B cell (primary cell): Measurements from ENCODE around the gene HSD11B1. TPM values are rescaled to one million over a fixed set of nuclear protein-coding genes. Genes with fewer than 3 reads are reported as not detected.

Source experiments
- ATAC-seq: fragments of 200-7000 bp; cut with Tn5 transposase; one replicate; pipeline ENCODE4 v1.10.0; 2021; ENCODE audit warnings: low read depth, mild to moderate bottlenecking, moderate number of reproducible peaks, moderate library complexity
- CTCF ChIA-PET: fragments of 350-600 bp; sonication (Branson Sonifier 250); formaldehyde crosslinking; loops from one replicate; lab custom pipeline; 2021; ENCODE audit warnings: antibody characterized with exemption, inconsistent platforms; lab: Charles Lee
- POLR2A ChIA-PET: fragments of 350-600 bp; sonication (Branson Sonifier 250); formaldehyde crosslinking; loops from one replicate; lab custom pipeline; 2021; ENCODE audit warnings: antibody characterized with exemption; lab: Charles Lee
- DNase-seq: peaks from one replicate; pipeline ENCODE4 v3.0.0; 2013
- H2AFZ ChIP-seq: 2 replicates; pipeline ENCODE4 v1.6.1; 2012; ENCODE audit warnings: mild to moderate bottlenecking, low read depth, low read length; ENCODE audit not compliant: insufficient read depth, poor library complexity, severe bottlenecking
- H3K27ac ChIP-seq, 2 donors: 1 replicate in 1 of 2; 2 replicates in 1 of 2; pipeline ENCODE4 v1.5.1; 2012 to 2013; ENCODE audit warnings: low read length in 2 of 2, mild to moderate bottlenecking in 2 of 2, moderate library complexity in 1 of 2
- H3K27me3 ChIP-seq, 4 experiments: fragments of 200-600 bp in 1 of 4; sonication (generic) in 1 of 4; replicated peaks in 1 of 4; 1 replicate in 2 of 4; 2 replicates in 2 of 4; pipeline versions ENCODE4 v1.6.1 to v1.7.0; 2013 to 2016; ENCODE audit warnings: low read length in 3 of 4, mild to moderate bottlenecking in 2 of 4, mixed read lengths in 1 of 4, moderate library complexity in 1 of 4; ENCODE audit not compliant: insufficient read depth in 4 of 4, control insufficient read depth in 3 of 4; ENCODE audit errors: control extremely low read depth in 1 of 4
- H3K36me3 ChIP-seq, 2 experiments: replicated peaks in 1 of 2; 1 replicate in 1 of 2; 2 replicates in 1 of 2; pipeline versions ENCODE4 v1.6.1 to v1.7.1; 2013; ENCODE audit warnings: low read length in 1 of 2; ENCODE audit not compliant: insufficient read depth in 2 of 2, control insufficient read depth in 1 of 2; ENCODE audit errors: control extremely low read depth in 1 of 2, extremely low read depth in 1 of 2
- H3K4me1 ChIP-seq, 2 donors: fragments of 200-600 bp in 1 of 2; sonication (generic) in 1 of 2; 1 replicate in 1 of 2; 2 replicates in 1 of 2; pipeline versions ENCODE4 v1.5.1 to v1.6.1; 2013 to 2017; ENCODE audit warnings: low read length in 2 of 2; ENCODE audit not compliant: control insufficient read depth in 2 of 2, insufficient read depth in 2 of 2
- H3K4me2 ChIP-seq: replicated peaks from 2 replicates; pipeline ENCODE3; 2012; ENCODE audit warnings: mild to moderate bottlenecking, low read depth, low read length; ENCODE audit not compliant: poor library complexity, severe bottlenecking
- H3K4me3 ChIP-seq, 5 experiments: fragments of 200-600 bp in 1 of 5; sonication (generic) in 1 of 5; 1 replicate in 3 of 5; 2 replicates in 2 of 5; pipeline versions ENCODE4 v1.5.1 to v1.7.0; 2011 to 2016; ENCODE audit warnings: low read length in 4 of 5, mild to moderate bottlenecking in 4 of 5, low read depth in 2 of 5, control low read depth in 1 of 5, moderate library complexity in 1 of 5; ENCODE audit not compliant: insufficient read depth in 1 of 5; ENCODE audit errors: control extremely low read depth in 1 of 5, extremely low read depth in 1 of 5
- H3K79me2 ChIP-seq: fragments of 200-600 bp; sonication (generic); one replicate; pipeline ENCODE4 v1.6.0; 2016; ENCODE audit warnings: low read length; ENCODE audit not compliant: control insufficient read depth, insufficient read depth
- H3K9ac ChIP-seq: fragments of 200-600 bp; sonication (generic); 2 replicates; pipeline ENCODE4 v1.6.1; 2017; ENCODE audit warnings: mild to moderate bottlenecking, low read length, moderate library complexity
- H3K9me3 ChIP-seq, 3 donors: one replicate each; pipeline versions ENCODE4 v1.6.1 to v1.7.1; 2013; ENCODE audit warnings: low read length in 2 of 3; ENCODE audit not compliant: control insufficient read depth in 2 of 3, insufficient read depth in 1 of 3; ENCODE audit errors: control extremely low read depth in 1 of 3
- H4K20me1 ChIP-seq: 2 replicates; pipeline ENCODE4 v1.6.0; 2012; ENCODE audit warnings: mild to moderate bottlenecking, low read length; ENCODE audit not compliant: insufficient read depth, control insufficient read depth, poor library complexity, severe bottlenecking
- H3K27ac Mint-ChIP-seq: one replicate; pipeline ENCODE4 v1.8.0; 2021; ENCODE audit warnings: mixed read lengths
- H3K27me3 Mint-ChIP-seq: one replicate; pipeline ENCODE4 v1.8.0; 2021; ENCODE audit warnings: mixed read lengths
- H3K4me1 Mint-ChIP-seq: one replicate; pipeline ENCODE4 v1.8.0; 2021; ENCODE audit warnings: mixed read lengths
- H3K4me3 Mint-ChIP-seq: one replicate; pipeline ENCODE4 v1.8.0; 2021; ENCODE audit warnings: mixed read lengths
- H3K9me3 Mint-ChIP-seq: one replicate; pipeline ENCODE4 v1.8.0; 2022; ENCODE audit warnings: mixed read lengths; ENCODE audit not compliant: insufficient read depth
- EZH2 ChIP-seq: IDR thresholded peaks from 2 replicates; pipeline ENCODE4 v1.6.1; 2012; ENCODE audit warnings: borderline replicate concordance, low read depth, mild to moderate bottlenecking, moderate library complexity, low read length; ENCODE audit not compliant: insufficient read depth, poor library complexity, severe bottlenecking
- WGBS: methylation state at CpG from one replicate; pipeline ENCODE4 v1.1.5; 2013; ENCODE audit warnings: missing lambda C conversion rate; ENCODE audit not compliant: insufficient coverage; 5-methylcytosine and 5-hydroxymethylcytosine counted together
- intact Hi-C: fragments of 100-400 bp; cut with micrococcal nuclease; formaldehyde crosslinking; loops from one replicate; pipeline ENCODE4 v1.10.0; 2022
- polyA plus RNA-seq: library from polyadenylated mRNA; depleted of rRNA; stranded (reverse); fragments of >200 nt; gene quantifications from 2 replicates; pipeline ENCODE4 v1.2.3, GENCODE V29; 2012
- total RNA-seq, 2 donors: library from RNA; stranded (reverse); fragments of 120-200 nt in 1 of 2; gene quantifications; 1 replicate in 1 of 2; 2 replicates in 1 of 2; pipeline versions ENCODE4 v1.2.3 to v1.2.4, GENCODE V29; 2013 to 2022
- TF ChIP-seq, protein P1 (sequence below): fragments of 200-600 bp; IDR thresholded peaks from one replicate; pipeline ENCODE4 v1.8.0; 2022; ENCODE audit warnings: antibody characterized with exemption, mild to moderate bottlenecking

The HSD11B1 gene
- total and polyA plus RNA-seq, 2 donors (not counting 1 experiment from before 2014, with no cell fraction given) = not detected

DNA sequence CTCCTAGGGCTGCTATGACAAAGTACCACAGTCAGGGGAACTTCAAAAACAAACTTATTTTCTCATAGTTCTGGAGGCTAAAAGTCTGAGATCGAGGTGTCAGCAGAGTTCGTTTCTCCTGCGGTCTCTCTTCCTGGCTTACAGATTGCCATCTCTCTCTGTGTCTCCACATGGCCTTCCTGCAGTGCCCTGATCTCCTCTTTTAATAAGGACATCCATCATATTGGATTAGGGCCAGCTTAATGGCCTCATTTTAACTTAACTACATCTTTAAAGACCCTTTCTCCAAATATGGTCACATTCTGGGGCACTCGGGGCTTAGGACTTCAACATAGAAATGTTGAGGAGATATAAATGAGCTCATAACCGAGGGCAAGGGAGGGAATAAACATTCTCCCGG, 67.5 kb downstream of the HSD11B1 start:
- intact Hi-C loops = no loop called here
- no peaks in the 10 kb centered on the region for H3K27me3 Mint-ChIP-seq
- ATAC-seq (no peak), DNase-seq (no peak)
- Histone ChIP-seq H3K4me2 (peak overlapping the region; percentile 26), H3K4me3 (no peak overlapping the region), H3K36me3 (peaks cover 3 to 56% of the 10 kb centered on the region in 2 experiments), H2AFZ (no peak overlapping the region), H4K20me1 (peaks cover 24% of the 10 kb centered on the region), H3K79me2 (peaks cover 60% of the 10 kb centered on the region), H3K9me3 (no peaks in the 10 kb centered on the region), H3K9ac (no peak overlapping the region), H3K4me1 (peaks cover 71 to 88% of the 10 kb centered on the region in 2 donors), H3K27ac (peak overlapping the region in 1 of 2 donors; percentile 77), H3K27me3 (no peaks in the 10 kb centered on the region)
- peaks cover 19% of the 10 kb centered on the region for H3K4me1 Mint-ChIP-seq
- 67% methylated on average over 5 of the region's 6 CpGs for WGBS
- ChIA-PET POLR2A (interaction anchor here (0.7 kb wide), 1 partner anchor 29 kb away, joined by 3 read pairs; no protein-coding TSS in a partner anchor), CTCF (interaction anchor here (1.1 to 1.9 kb wide), 4 partner anchors 10 to 56 kb away, joined by 3 to 10 read pairs (median 4); partner anchors contain the start of gene UTP25)
- H3K4me3 Mint-ChIP-seq = no peak overlapping the region
- no peak for TF ChIP-seq EZH2
- TF ChIP-seq, protein P1, sequence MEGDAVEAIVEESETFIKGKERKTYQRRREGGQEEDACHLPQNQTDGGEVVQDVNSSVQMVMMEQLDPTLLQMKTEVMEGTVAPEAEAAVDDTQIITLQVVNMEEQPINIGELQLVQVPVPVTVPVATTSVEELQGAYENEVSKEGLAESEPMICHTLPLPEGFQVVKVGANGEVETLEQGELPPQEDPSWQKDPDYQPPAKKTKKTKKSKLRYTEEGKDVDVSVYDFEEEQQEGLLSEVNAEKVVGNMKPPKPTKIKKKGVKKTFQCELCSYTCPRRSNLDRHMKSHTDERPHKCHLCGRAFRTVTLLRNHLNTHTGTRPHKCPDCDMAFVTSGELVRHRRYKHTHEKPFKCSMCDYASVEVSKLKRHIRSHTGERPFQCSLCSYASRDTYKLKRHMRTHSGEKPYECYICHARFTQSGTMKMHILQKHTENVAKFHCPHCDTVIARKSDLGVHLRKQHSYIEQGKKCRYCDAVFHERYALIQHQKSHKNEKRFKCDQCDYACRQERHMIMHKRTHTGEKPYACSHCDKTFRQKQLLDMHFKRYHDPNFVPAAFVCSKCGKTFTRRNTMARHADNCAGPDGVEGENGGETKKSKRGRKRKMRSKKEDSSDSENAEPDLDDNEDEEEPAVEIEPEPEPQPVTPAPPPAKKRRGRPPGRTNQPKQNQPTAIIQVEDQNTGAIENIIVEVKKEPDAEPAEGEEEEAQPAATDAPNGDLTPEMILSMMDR = no peak
- H3K27ac Mint-ChIP-seq = no peak overlapping the region
- no peaks in the 10 kb centered on the region for H3K9me3 Mint-ChIP-seq

DNA sequence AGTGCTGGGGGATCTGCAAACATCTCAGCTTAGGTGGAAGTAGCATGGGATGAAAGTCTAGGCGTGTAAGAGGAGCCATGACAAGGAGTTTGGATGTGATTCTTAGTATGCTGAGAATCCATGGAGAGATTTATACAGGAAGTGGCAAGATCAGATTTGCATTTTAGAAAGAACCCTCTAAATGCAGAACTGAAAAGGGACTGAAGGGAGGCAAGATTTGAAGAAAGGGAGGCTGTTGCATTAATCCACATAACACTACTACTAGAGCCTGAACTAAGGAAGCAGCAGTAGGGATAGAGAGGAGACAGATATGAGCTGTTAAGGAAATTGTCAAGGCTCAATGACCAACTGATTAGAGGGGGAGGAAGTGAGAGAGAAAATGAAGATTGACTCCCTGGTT, 69.9 kb downstream of the HSD11B1 start:
- H4K20me1 ChIP-seq = peaks cover 28% of the 10 kb centered on the region
- H3K4me1 Mint-ChIP-seq = peaks cover 3% of the 10 kb centered on the region
- H3K4me3 ChIP-seq = peak overlapping the region in 3 of 5 experiments; percentile 13 to 29 (median 16)
- no peaks in the 10 kb centered on the region for H3K9me3 ChIP-seq
- peak overlapping the region; percentile 81 for H3K4me3 Mint-ChIP-seq
- peaks cover 8 to 77% of the 10 kb centered on the region in 2 experiments for H3K36me3 ChIP-seq
- H3K4me2 ChIP-seq = peak overlapping the region; percentile 63
- peaks cover 40% of the 10 kb centered on the region for H3K79me2 ChIP-seq
- TF ChIP-seq, protein P1 = no peak
- TF ChIP-seq EZH2 = no peak
- intact Hi-C loops = loop anchor here (1.0 to 2.0 kb wide), 2 partner anchors 10 to 18 kb away; partner anchors contain the start of genes C1orf74 and TRAF3IP3
- H3K27me3 Mint-ChIP-seq = no peaks in the 10 kb centered on the region
- H3K4me1 ChIP-seq = peaks cover 59 to 67% of the 10 kb centered on the region in 2 donors
- peak overlapping the region; percentile 42 to 77 for H3K27ac ChIP-seq
- no peak overlapping the region for H2AFZ ChIP-seq
- H3K9me3 Mint-ChIP-seq = no peaks in the 10 kb centered on the region
- ATAC-seq (peak; percentile 60), DNase-seq (peak; percentile 51)
- H3K27me3 ChIP-seq = no peaks in the 10 kb centered on the region
- CTCF ChIA-PET = interaction anchor here (1.0 to 3.7 kb wide), 7 partner anchors 8 to 52 kb away, joined by 3 to 28 read pairs (median 5); partner anchors contain the start of gene TRAF3IP3
- H3K27ac Mint-ChIP-seq = no peak overlapping the region
- peak overlapping the region; percentile 21 for H3K9ac ChIP-seq
- WGBS = 50% methylated on average over 1 of the region's 1 CpG
- POLR2A ChIA-PET = interaction anchor here (2.0 to 3.1 kb wide), 2 partner anchors 9 to 18 kb away, joined by 5 to 12 read pairs; partner anchors contain the start of genes C1orf74 and TRAF3IP3
